Esophagus muscularis mucosa (tissue), 4 donors: Measurements from ENCODE around the gene NUP133. TPM values are rescaled to one million over a fixed set of nuclear protein-coding genes. Genes with fewer than 3 reads are reported as not detected.
"Not testable (repeated sequence)": the region's sequence is repeated elsewhere in the genome, so short reads cannot be mapped to it uniquely, and the experiment has no call there.

Experiments used
- DNase-seq: peaks from one replicate; pipeline ENCODE4 v3.0.0-alpha.2; 2017; ENCODE audit errors: extremely low spot score
- H3K27ac ChIP-seq, 4 donors: fragments of 200-600 bp; sonication (generic); replicated peaks in 1 of 4; 1 replicate in 3 of 4; 2 replicates in 1 of 4; pipeline ENCODE4 v1.5.1; 2016 to 2019; ENCODE audit warnings: mild to moderate bottlenecking in 1 of 4
- H3K27me3 ChIP-seq, 4 donors: fragments of 200-600 bp; sonication (generic); one replicate each; pipeline versions ENCODE4 v1.5.1 to v1.6.0; 2016 to 2019
- H3K36me3 ChIP-seq, 4 donors: fragments of 200-600 bp; sonication (generic); one replicate each; pipeline ENCODE4 v1.5.1; 2016 to 2019
- H3K4me1 ChIP-seq, 4 donors: fragments of 200-600 bp; sonication (generic); one replicate each; pipeline ENCODE4 v1.5.1; 2016 to 2019
- H3K4me3 ChIP-seq, 4 donors: fragments of 200-600 bp; sonication (generic); 1 replicate in 2 of 4; 2 replicates in 2 of 4; pipeline ENCODE4 v1.5.1; 2016 to 2019; ENCODE audit warnings: mild to moderate bottlenecking in 4 of 4, moderate library complexity in 1 of 4
- H3K9me3 ChIP-seq, 4 donors: fragments of 200-600 bp; sonication (generic); 1 replicate in 3 of 4; 2 replicates in 1 of 4; pipeline ENCODE4 v1.5.1; 2016 to 2019
- CTCF ChIP-seq, 3 experiments: fragments of 200-600 bp in 2 of 3; fragments of 450-650 bp in 1 of 3; sonication (generic) in 2 of 3; IDR thresholded peaks; one replicate each; pipeline ENCODE4 v1.5.1; 2017 to 2019; ENCODE audit warnings: antibody characterized with exemption in 3 of 3, mild to moderate bottlenecking in 2 of 3, moderate library complexity in 1 of 3
- EP300 ChIP-seq: sonication (generic); formaldehyde crosslinking; IDR thresholded peaks from one replicate; pipeline ENCODE4 v1.6.1; 2017; ENCODE audit warnings: antibody characterized with exemption
- POLR2A ChIP-seq: fragments of 450-650 bp; IDR thresholded peaks from one replicate; pipeline ENCODE4 v1.6.1; 2017; ENCODE audit warnings: antibody characterized with exemption, moderate library complexity, mild to moderate bottlenecking, low read depth
- POLR2AphosphoS5 ChIP-seq, 2 donors: sonication (generic); formaldehyde crosslinking; IDR thresholded peaks; one replicate each; pipeline ENCODE4 v1.6.1; 2017; ENCODE audit warnings: antibody characterized with exemption in 2 of 2
- WGBS: methylation state at CpG from one replicate; pipeline ENCODE4 v1.1.5; 2018; 5-methylcytosine and 5-hydroxymethylcytosine counted together
- intact Hi-C: fragments of 100-400 bp; cut with DNase I; formaldehyde crosslinking; loops from one replicate; pipeline ENCODE4 v1.15.1; 2023
- total RNA-seq, 4 donors: library from RNA; depleted of rRNA; stranded (reverse); fragments of >200 nt; gene quantifications; one replicate each; pipeline versions ENCODE4 v1.1.0 to v1.2.1, GENCODE V29; 2016

The NUP133 gene
- total RNA-seq, 4 donors from 2014 or later = 23.1 to 37.0 (median 24.3) TPM

- no peaks in the 10 kb centered on the region for H3K27me3 ChIP-seq
- H3K36me3 ChIP-seq = peaks cover 42 to 90% (median 77%) of the 10 kb centered on the region in 4 donors
- TF ChIP-seq EP300 = no peak
- no peak for TF ChIP-seq POLR2AphosphoS5 (IDR thresholded peaks at IDR 0.05)
- TF ChIP-seq CTCF (IDR thresholded peaks at IDR 0.05) = no peak
- TF ChIP-seq POLR2A = no peak
Measured at GRCh38 chr1:229482511-229482910, 25.6 kb downstream of the NUP133 start.

DNA sequence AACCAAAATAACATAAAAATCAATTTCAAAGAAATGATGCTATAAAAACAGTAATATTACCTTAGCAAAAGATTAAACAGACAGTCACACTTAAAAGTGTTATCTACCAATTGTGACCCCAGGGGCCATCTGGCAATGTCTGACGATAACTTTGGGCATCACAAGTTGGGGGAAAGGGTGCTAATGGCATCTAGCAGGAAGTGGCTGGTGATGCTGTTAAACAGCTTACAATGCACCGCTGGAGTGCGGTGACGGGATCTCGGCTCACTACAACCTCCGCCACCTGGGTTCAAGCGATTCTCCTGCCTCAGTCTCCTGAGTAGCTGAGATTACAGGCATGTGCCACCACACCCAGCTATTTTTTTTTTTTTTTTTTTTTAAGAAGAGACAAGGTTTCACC is 27.6 kb downstream of the NUP133 start:
- Histone ChIP-seq H3K36me3 (peaks cover 35 to 90% (median 74%) of the 10 kb centered on the region in 4 donors), H3K9me3 (no peaks in the 10 kb centered on the region), H3K27ac (no peak overlapping the region), H3K4me1 (peaks cover 0 to 16% (median 13%) of the 10 kb centered on the region in 4 donors), H3K27me3 (no peaks in the 10 kb centered on the region), H3K4me3 (no peak overlapping the region)
- intact Hi-C loops = loop anchor here (5.0 to 10.0 kb wide), 2 partner anchors 138 to 816 kb away; partner anchors contain the start of gene CCSAP
- no peak for DNase-seq
- WGBS = 93% methylated on average over 7 of the region's 7 CpGs
- TF ChIP-seq CTCF (IDR thresholded peaks at IDR 0.05) (no peak), POLR2AphosphoS5 (IDR thresholded peaks at IDR 0.05) (no peak), EP300 (no peak), POLR2A (no peak)

More at GRCh38 chr1:229482511-229482910, 25.6 kb downstream of the NUP133 start:
- Histone ChIP-seq H3K27ac (peak overlapping the region in 2 of 4 donors; percentile 17 to 69), H3K4me1 (peaks cover 0 to 16% (median 13%) of the 10 kb centered on the region in 4 donors), H3K9me3 (no peaks in the 10 kb centered on the region), H3K4me3 (no peak overlapping the region)
- 93% methylated on average over 5 of the region's 5 CpGs for WGBS
- DNase-seq = no peak
- intact Hi-C loops = loop anchor here (2.0 to 10.0 kb wide), 3 partner anchors 140 to 818 kb away; partner anchors contain the start of gene CCSAP

GRCh38 chr1:229479660-229480399 is 28.3 kb downstream of the NUP133 start:
- no peak for TF ChIP-seq POLR2AphosphoS5 (IDR thresholded peaks at IDR 0.05)
- no peak for TF ChIP-seq CTCF (IDR thresholded peaks at IDR 0.05)
- no peak for TF ChIP-seq POLR2A
- TF ChIP-seq EP300 = no peak
- WGBS = 85% methylated on average over 10 of the region's 10 CpGs
- H3K27ac ChIP-seq = no peak overlapping the region
- intact Hi-C loops = loop anchor here (5.0 to 10.0 kb wide), 2 partner anchors 138 to 815 kb away; partner anchors contain the start of gene CCSAP
- H3K4me1 ChIP-seq = peaks cover 0 to 16% (median 13%) of the 10 kb centered on the region in 4 donors
- peaks cover 33 to 90% (median 74%) of the 10 kb centered on the region in 4 donors for H3K36me3 ChIP-seq
- H3K9me3 ChIP-seq = no peaks in the 10 kb centered on the region
- no peak overlapping the region for H3K4me3 ChIP-seq
- DNase-seq = no peak
- H3K27me3 ChIP-seq = no peaks in the 10 kb centered on the region

- Histone ChIP-seq H3K9me3 (no peaks in the 10 kb centered on the region), H3K27ac (no peak overlapping the region), H3K27me3 (no peaks in the 10 kb centered on the region), H3K4me3 (no peak overlapping the region), H3K4me1 (peaks cover 0 to 16% (median 13%) of the 10 kb centered on the region in 4 donors), H3K36me3 (peaks cover 37 to 93% (median 77%) of the 10 kb centered on the region in 4 donors)
- intact Hi-C loops = no loop called here
- no peak for DNase-seq
- TF ChIP-seq EP300 (no peak), POLR2AphosphoS5 (IDR thresholded peaks at IDR 0.05) (no peak), POLR2A (no peak)
- WGBS = 67% methylated on average over 1 of the region's 1 CpG
Measured at GRCh38 chr1:229478852-229479251, 29.3 kb downstream of the NUP133 start.

- H3K9me3 ChIP-seq, H3K27ac ChIP-seq, intact Hi-C loops, H3K27me3 ChIP-seq, H3K4me3 ChIP-seq, DNase-seq, H3K4me1 ChIP-seq: not testable (repeated sequence)
- peaks cover 29 to 88% (median 81%) of the 10 kb centered on the region in 4 donors for H3K36me3 ChIP-seq
- WGBS = 92% methylated on average over 13 of the region's 13 CpGs
Measured at GRCh38 chr1:229475859-229476258, 32.3 kb downstream of the NUP133 start.
